ENCODE data around the gene MRPL34. TPM values are rescaled to one million over a fixed set of nuclear protein-coding genes. Genes with fewer than 3 reads are reported as not detected.
A peak's percentile ranks its signal among the peaks of the same experiment; 100 is the strongest.

The MRPL34 gene
- total RNA-seq, 3 donors from 2014 or later: 88.5 to 139 (median 98.0) TPM

DNA sequence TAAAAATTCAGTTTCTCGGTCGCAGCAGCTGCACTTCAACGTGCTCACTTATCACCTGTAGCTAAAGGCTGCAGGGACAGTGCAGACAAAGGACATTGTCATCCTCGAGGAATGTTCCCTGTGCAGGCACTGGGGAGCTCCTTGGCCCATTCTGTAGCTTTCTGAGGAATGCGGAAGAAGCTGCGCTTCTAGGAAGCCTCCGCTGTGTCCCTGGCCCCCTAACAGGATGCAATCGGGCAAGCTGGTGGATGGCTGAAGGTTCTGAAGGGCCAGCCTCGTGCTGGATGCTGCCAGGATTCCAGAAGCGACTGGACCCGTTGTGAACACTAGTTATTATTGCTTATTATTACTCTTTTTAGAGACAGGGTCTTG is 20.9 kb downstream of the MRPL34 start:
- H3K4me1 ChIP-seq: peaks cover 0 to 20% of the 10 kb centered on the region in 2 donors
- DNase-seq (ENCODE audit: low spot score in 2 of 2): peak in 1 of 2 donors; percentile 57
- intact Hi-C loops (cut with DNase I; ENCODE audit: low total_unique reads): no loop called here
- H3K9me3 ChIP-seq: no peaks in the 10 kb centered on the region
- peaks cover 0 to 3% of the 10 kb centered on the region in 2 donors for H3K27me3 ChIP-seq
- TF ChIP-seq POLR2AphosphoS5 (IDR thresholded peaks at IDR 0.05) (peak in 1 of 3 donors; percentile 26), POLR2A (IDR thresholded peaks at IDR 0.05) (no peak)
- TF ChIP-seq, protein P1, sequence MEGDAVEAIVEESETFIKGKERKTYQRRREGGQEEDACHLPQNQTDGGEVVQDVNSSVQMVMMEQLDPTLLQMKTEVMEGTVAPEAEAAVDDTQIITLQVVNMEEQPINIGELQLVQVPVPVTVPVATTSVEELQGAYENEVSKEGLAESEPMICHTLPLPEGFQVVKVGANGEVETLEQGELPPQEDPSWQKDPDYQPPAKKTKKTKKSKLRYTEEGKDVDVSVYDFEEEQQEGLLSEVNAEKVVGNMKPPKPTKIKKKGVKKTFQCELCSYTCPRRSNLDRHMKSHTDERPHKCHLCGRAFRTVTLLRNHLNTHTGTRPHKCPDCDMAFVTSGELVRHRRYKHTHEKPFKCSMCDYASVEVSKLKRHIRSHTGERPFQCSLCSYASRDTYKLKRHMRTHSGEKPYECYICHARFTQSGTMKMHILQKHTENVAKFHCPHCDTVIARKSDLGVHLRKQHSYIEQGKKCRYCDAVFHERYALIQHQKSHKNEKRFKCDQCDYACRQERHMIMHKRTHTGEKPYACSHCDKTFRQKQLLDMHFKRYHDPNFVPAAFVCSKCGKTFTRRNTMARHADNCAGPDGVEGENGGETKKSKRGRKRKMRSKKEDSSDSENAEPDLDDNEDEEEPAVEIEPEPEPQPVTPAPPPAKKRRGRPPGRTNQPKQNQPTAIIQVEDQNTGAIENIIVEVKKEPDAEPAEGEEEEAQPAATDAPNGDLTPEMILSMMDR (IDR thresholded peaks at IDR 0.05): no peak
- peak overlapping the region; percentile 84 to 89 for H3K27ac ChIP-seq
- H3K36me3 ChIP-seq: no peaks in the 10 kb centered on the region
- peak overlapping the region in 2 of 3 donors; percentile 56 to 69 for H3K4me3 ChIP-seq

- intact Hi-C loops (cut with DNase I; ENCODE audit: low total_unique reads): no loop called here
- peaks cover 0 to 3% of the 10 kb centered on the region in 2 donors for H3K27me3 ChIP-seq
- no peaks in the 10 kb centered on the region for H3K36me3 ChIP-seq
- DNase-seq (ENCODE audit: low spot score in 2 of 2): no peak
- peak overlapping the region; percentile 84 to 89 for H3K27ac ChIP-seq
- no peaks in the 10 kb centered on the region for H3K9me3 ChIP-seq
- peaks cover 0 to 20% of the 10 kb centered on the region in 2 donors for H3K4me1 ChIP-seq
- TF ChIP-seq, protein P1 (IDR thresholded peaks at IDR 0.05): no peak
- TF ChIP-seq POLR2AphosphoS5 (IDR thresholded peaks at IDR 0.05): no peak
- no peak for TF ChIP-seq POLR2A (IDR thresholded peaks at IDR 0.05)
- H3K4me3 ChIP-seq: peak overlapping the region in 2 of 3 donors; percentile 56 to 69
Measured at GRCh38 chr19:17327068-17327653, 21.5 kb downstream of the MRPL34 start.

DNA sequence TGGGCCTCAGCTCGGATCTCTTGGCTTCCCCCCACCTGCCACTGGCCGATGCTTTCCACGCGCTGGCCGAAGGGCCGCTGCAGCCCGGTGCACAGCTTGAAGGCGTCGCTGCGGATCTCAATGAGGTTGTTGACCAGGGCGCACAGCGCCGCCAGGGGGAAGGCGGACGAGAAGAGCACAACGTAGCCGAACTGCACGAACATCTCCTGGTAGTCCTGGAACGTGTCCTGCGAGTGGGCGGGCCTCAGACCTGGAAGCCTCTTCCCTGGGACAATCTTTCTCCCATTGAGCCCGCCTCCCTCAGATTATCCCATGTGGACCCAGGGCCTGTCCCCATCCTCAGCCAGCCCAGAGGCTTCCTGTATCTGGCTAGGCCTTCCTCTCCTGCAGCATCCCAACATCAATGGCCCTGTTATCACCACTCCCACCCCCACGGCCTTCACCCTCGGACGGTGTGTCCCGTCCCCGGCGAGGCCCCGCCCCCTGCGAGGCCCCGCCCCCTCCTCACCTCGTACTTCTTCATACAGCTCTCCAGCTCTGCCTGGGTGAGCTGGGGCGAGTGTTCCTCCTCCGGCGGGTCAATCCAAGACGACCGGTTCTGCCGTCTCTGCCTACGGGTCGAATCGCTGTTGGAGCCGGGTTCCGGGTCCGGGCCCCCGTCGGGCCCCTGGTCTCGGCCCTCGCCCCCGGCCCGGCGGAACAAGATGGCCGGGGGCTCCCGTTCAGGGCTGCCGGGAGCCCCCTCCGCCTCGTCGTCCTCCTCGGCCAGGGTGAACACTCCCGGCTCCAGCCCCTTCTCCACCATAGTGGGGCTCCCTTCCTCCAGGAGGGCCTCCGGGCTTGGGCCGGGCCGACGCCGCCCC is 22.2 kb downstream of the MRPL34 start:
- Histone ChIP-seq H3K4me3 (peak overlapping the region; percentile 8 to 69 (median 56)), H3K27ac (peak overlapping the region; percentile 84 to 89), H3K36me3 (no peaks in the 10 kb centered on the region), H3K9me3 (no peaks in the 10 kb centered on the region), H3K4me1 (peaks cover 0 to 20% of the 10 kb centered on the region in 2 donors), H3K27me3 (peaks cover 0 to 3% of the 10 kb centered on the region in 2 donors)
- intact Hi-C loops (cut with DNase I; ENCODE audit: low total_unique reads): no loop called here
- TF ChIP-seq POLR2AphosphoS5 (IDR thresholded peaks at IDR 0.05) (no peak), POLR2A (IDR thresholded peaks at IDR 0.05) (no peak)
- TF ChIP-seq, protein P1 (IDR thresholded peaks at IDR 0.05): peak in 2 of 3 donors; percentile 44 to 67
- DNase-seq (ENCODE audit: low spot score in 2 of 2): peak; percentile 87 to 94

GRCh38 chr19:17328517-17329365 is 23.1 kb downstream of the MRPL34 start:
- peaks cover 0 to 3% of the 10 kb centered on the region in 2 donors for H3K27me3 ChIP-seq
- TF ChIP-seq POLR2A (IDR thresholded peaks at IDR 0.05) (no peak), POLR2AphosphoS5 (IDR thresholded peaks at IDR 0.05) (no peak)
- TF ChIP-seq, protein P1 (IDR thresholded peaks at IDR 0.05): no peak
- no peaks in the 10 kb centered on the region for H3K36me3 ChIP-seq
- peak overlapping the region; percentile 8 to 69 (median 56) for H3K4me3 ChIP-seq
- intact Hi-C loops (cut with DNase I; ENCODE audit: low total_unique reads): no loop called here
- peaks cover 3 to 20% of the 10 kb centered on the region in 2 donors for H3K4me1 ChIP-seq
- no peak for DNase-seq (ENCODE audit: low spot score in 2 of 2)
- H3K27ac ChIP-seq: peak overlapping the region; percentile 84 to 89
- no peaks in the 10 kb centered on the region for H3K9me3 ChIP-seq

Measured in breast epithelium (tissue), 4 donors.